NCI-H69 (cell line): ENCODE data around the gene ZDHHC1.
A peak's percentile ranks its signal among the peaks of the same experiment; 100 is the strongest.

Experiments used
- DNase-seq: peaks from one replicate; lab custom pipeline; 2025; lab: John Stamatoyannopoulos, UW

The ZDHHC1 gene

DNA sequence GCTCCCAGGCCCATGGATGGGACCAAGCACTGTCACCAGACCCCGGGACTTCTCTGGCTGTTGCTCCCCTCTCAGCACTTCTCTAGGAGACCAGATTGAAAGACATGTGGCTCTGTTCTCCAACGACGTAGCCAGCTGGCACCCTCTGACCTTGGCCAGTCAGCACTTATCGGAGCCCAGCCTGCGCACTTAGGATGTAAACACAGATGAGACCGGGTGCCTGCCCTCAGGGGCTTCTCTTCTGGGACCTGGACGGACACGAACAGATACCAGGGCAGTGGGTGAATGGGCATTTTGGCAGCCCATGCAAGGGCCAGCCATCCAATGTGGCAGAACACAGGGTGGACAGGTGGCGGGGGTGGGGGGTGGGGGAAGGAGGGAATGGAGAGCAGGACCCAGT is 6.6 kb downstream of the ZDHHC1 start:
- DNase-seq, result no peak

DNA sequence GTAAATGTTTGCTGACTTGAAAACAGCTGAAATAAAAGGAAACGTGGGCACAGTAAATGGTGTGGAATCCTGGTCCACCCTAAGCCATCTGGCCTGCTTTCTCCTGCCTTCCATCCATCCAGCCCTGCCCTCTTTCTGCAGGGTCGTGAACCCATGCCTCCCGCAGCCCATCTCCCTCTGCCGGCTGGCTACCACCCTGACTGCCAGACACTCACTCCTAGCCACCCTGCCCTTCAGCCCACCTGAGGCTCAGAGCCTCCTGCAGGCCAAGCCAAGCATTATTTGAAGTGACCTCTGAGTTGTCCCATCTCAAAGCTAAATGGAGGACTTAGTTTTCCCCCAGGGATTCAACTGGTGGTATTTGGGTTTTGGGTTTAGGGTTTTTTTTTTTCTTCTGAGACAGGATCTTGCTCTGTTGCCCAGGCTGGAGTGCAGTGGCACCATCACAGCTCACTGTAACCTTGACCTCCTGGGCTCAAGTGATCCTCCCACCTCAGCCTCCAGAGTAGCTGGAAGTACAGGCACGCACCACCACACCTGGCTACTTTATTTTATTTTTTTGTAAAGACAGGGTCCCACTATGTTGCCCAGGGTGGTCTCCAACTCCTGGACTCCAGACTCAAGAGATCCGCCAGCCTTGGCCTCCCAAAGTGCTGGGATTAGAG is 8.4 kb downstream of the ZDHHC1 start:
- DNase-seq, result no peak

DNA sequence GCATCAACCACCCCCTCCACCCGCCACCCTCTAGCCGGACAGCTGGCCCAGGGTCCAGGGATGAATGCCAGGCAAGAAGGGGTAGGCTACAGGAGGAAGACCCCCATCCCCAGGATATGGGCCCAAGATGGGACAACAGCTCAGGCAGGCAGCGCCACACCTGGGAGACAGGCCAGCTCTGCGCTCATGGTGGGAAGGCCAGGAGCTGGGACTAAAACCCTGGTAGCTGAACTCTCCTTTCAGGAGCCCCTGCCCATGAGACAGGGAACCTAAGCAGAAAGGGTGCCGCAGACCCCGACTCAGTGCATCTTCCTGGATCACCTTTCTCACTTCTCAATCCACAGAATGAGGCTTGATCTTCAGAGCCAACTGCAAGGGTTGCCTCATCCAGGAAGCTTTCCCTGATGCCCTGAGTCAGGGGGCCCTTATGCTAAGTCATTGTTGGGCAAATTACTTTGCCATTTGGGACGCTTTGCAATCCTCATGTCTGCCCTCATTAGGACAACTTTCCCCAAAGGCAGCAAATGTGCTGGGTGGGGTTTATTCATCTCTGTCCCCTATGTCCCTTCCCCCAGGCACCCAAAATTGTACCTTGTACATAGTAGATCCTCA is 9.0 kb downstream of the ZDHHC1 start:
- no peak for DNase-seq

DNA sequence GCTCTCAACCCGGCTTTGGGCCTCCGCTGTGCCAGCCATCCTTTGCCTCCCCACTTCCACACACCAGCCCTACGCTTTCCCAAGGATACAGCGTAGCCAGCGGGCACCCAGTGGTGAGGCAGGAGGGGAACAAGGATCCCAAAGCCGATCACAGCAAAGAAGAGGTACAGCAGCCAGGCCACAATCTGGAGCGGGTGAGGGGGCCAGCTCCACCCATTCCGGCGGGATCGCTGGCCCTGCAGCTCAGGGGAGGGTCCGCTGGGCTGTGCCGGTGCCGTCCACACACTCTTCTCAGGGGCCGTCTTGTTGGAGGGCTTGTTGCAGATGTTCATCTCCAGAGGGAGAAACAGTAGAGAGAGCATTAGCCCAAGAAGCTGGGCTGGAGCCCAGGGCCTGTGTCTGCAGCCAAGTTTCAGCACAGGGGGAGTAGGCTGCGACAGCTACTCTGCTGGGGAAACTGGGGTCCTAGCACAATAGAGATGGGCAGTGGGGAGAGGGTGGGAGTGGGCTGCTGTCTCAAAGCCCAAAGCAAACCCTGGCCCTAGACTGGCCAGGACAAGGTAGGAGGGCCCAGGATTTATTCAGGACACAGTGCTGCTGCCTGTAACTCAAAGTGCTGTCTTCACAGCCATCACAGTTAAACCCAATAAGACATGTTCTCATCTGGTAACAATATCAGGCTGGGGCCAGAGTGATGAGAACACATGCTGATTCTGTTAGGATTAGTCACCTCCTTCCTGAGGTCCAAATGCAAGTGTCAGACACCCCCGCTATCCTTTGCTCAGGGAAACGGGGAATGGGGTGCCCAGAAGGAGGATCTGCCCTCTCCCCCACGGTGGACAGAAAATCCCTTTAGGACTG is 9.9 kb downstream of the ZDHHC1 start:
- DNase-seq, result no peak

DNA sequence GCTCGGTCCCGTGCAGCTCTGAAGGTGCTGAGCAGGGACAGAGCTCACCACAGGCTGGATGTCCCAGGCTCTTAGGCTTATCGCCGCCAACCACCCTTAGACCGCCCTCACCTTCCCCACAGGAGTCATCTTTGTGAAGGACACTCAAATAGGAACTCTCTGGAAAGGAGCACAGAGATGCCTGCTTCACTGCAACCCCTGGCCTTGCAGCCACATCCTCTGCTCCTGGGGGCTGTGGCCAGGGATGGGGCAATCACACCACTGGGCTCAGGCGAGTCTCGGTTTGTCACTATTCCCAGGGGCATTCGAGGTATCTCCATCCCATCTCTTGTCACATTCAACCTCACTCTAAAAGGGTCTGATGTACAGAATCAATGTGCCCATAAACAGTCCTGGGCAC is 10.9 kb downstream of the ZDHHC1 start:
- DNase-seq, result no peak

DNA sequence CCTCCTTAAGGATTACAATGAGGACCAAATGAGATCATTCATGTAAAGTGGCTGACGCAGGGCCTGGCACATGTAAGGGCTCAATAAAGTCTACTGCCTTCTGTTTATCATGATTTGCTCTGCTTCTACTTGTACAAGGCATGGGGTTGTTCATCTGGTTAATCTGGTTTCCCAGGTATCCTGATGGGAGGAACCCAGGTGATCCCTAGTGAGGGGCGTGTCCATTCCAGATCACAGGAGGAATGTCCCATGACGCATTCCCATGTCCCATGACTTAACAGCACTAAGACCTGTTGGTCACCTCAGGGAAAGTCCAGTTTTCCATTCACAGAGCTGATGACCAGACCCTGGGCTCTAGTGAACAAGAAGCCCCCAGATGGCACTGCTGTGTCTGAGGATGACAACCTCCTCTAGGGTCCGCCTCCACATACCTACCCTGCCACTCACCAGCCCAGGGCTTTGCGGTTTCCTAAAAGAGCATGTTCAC is 11.5 kb downstream of the ZDHHC1 start:
- no peak for DNase-seq

DNA sequence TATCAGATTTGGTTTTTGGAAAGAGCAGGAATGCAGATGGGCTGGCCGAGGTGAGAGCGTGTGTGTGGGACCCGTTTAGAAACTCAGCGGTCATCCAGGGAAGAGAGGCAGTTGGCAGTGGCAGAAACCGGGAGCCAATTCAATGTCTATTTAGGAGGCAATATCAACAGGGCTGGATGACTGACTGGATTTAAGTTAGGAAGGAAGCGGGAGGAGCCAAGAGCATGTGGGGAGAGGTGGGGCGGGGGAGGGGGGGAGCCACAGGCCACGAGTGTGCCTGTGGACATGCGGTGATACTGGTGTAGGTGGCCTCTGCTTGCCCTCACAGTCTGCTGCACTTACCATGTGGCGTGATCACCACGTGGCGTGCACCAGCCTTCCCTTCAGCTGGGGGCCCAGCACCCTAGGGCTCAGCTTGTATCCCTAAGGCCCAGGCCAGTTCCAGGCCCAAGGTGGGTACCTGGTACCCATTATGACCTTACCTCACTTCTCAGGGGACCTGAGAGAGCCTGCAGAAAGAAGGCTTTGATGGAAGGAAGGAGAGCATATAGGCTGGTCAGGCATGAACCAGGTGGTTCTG is 12.2 kb downstream of the ZDHHC1 start:
- no peak for DNase-seq

DNA sequence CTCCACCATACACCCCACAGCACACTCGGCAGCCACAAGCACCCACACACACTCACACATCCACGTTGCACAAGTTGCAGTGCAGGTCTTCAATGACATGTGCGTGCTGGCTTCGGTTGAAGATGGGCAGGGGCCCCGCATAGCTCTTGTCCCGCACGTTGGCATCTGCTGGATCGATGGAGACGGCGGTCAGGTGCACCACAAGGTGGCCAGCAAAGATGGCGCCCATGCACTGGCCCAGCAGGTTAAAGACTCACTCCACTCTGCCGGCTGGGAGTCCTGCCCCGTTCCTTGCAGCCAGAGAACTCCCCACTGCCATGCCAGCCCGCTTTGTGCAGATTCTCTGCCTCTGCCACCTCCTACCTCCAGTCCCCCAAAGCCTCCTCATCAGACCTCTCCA is 15.4 kb downstream of the ZDHHC1 start:
- DNase-seq, result no peak

DNA sequence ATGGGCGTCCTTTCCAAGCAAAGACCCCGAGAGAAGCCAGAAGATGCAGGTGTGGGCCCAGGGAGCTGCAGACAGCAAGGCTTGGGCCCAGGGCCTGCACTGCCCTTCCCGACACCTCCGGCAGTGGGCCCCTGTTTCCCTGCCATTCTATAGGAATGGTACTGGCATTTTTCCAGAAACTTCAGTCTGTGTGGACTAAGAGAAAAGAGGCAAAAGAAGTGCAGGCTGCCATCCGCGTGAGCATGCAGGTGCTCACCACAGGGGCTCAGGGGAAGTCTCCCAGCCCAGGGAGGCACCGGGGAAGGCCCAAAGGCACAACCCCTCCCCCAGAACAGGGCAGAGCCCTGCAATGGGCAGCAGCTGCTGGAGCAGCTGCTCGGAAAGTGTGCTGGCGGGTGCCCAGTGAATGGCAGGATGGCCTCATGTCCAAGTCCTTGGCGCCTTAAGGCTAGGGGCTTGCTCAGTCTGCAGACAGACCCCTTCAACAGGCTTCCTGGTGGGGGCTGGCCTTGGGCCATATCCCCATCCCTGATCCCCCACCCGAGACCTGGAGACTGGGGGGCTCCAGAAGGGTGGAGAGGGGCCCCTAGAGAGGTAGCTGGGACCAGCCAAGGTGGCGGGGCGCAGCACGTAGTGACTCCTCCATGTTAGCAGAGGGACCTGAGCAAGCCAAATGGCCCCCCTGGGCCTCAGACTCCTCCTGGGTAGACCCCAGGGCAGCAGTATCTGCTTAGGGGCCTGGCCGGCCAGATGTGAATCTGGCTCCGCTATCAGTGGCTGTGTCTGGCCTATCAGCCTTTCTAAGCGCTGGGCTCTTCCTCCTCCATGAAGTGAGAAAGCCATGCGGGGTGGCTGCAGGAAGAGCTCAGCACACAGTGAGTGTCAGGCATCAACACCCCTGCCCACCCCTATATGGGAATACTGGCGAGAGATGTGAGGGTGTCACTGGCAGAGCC is 16.2 kb downstream of the ZDHHC1 start:
- peak; percentile 92 for DNase-seq

DNA sequence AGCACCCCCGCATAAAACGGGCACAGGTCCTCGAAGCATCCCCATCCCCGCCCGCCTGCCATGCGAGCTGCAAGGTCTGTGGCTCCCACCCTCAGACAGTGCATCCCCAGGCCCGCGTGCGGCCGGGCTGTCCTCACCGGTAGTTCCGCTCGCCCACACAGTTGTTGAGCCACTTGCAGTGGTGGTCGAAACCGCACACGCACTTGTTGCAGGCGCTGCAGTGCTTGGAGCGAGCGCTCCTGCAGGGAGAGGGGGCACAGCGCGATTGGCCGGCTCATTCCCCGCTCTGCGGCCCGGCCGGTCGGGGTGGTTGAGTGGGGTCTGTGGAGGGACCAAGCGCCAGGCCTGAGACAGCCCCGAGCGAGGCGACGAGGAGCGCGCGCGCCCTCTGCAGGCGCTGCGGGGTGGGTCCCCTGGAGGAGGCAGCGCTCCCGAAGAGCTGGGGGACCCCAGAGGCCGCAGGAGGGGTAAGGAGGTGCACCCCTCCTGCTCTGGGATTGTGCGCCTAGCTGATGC is 17.0 kb downstream of the ZDHHC1 start:
- peak; percentile 39 for DNase-seq

DNA sequence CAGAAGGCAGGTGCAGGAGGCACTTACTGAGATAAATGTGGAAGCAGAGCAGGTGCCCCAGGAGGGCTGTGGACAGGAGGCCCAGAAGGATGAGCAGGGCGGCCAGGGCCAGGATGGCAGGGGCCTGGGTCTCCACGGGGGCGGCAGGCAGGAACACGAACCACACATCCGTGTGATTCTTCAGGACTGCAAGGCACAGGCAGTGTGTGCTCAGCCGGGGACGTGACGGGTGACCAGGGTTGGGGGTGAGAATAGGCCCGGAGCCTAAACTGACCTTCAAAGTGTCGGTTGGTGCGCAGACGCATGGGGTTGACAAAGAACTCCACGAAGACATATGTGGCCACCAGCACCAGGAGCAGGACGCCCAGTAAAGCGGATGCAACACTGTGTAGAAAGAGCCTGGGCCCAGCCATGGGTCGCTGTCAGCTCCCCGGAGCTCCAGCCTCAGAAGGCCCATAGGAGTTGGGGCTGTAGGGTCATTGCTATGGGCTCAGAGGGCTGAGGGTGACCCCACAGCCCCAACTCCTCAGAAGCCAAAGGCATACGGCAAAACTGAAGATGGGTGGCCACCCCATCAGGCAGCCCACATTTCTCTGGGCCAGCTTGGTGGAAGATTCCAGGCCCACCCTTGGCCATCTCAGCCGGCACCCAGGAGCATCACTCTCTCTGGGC is 17.6 kb downstream of the ZDHHC1 start:
- DNase-seq, result no peak

DNA sequence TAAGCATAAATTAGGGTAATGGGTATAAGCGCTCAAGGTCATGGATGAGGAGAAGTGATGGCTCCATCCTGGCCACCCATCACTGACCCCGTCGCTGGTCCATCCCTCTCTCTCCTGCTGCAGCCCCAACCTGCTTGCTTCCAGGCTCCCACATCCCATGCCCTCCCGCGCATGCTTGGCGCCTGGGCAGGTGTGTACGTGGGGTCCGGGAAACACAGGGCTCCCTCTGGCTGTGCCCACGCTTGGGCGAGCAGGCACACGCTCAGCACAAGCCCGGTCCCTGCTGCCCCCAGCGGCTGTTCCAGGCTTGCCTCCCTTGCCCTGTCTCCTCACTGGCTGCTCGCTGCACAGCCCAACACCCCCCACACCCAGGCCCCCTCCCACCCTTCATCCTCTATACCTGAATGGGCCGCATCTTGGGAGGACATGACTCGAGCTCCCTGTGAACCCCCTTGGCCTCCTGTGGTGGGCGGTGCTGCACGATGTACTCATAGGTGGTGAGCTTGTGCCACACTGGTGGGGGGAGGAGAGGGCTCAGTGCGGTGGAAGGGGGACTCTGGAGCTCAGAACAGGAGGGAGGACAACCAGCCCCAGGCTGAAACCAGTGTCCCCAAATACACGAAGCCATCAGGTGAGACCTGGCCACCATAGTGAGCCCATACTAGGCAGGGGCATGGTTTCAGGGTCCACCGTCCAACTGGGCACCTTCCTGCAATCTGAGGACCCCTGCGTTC is 18.3 kb downstream of the ZDHHC1 start:
- peak; percentile 9 for DNase-seq

DNA sequence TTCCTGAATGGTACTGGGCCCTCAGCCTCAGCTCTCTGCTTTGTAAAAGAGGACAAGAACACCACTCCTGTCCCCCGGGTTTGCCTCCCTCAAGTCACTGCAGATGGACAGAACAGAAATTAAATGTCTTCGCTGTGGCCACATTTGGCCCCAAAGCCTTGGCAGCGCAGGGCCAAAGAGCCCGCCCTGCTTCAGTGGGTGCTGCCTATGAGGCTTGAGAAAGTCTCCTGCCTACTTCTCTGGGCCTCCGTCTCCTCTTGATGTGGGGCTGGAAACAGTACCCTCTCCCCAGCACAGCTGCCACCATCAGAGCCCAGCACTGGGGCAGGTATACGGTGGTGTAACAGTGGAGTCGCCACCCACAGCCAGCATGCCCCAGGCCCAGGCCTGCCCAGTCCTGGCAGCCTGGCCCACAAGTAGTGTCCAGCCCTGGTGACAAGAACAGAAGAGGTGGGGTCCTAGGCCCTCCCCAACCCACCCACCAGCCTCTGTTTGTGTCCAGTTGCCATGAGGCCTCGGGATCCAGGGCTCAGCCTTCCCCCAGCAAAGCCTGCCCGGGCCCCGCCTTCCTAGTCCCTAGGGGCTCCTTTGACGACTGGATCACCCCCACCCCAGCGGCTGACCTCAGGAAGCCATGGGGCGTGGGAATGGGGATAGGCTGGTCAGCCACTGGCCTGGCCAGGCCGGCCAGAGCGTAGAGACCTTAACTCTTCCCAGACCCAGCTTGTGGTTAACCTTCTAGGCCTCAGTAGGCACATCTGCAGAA is 19.1 kb downstream of the ZDHHC1 start:
- DNase-seq, result no peak

DNA sequence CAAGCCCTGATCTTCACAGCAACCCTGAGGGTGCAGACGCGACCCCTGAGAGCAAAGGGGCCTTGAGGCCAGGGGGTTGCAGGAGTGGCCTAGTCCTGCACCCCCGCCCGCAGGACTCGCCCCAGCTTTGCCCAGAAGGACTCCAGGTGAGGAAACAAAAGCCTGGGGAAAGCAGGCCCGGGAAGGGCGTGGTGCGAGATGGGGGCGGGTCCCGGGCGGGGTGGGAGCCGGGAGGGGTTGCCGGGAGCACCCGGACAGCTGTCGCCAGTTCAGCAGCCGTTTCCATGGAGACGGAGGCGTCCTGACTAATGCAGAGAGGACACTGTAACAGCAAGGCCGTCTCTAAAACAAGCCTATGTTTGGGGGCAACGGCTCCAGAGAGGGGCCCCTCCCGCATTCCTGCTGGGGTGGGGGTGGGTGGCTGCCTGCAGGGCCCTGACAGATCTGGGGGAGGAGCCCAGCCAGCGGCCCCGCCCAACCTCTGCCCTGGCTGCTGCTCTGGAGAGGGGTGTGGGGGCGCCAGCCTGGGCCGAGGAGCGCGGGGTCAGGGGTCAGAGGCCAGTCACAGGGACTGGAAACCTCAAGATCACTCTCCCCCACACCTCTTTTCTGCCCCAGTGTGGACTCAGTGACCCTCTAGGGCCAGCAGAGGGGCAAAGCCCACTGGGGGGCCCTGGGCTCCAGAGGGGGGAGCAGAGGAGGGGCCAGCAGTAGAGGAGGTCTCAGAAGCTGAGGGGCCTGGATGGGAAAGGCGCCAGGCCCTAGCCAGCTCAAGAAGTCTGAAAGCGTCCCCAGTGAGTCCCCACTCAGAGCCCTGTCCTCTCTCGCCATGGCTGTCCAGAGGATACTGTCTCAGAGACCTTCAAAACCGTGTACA is 19.9 kb downstream of the ZDHHC1 start:
- DNase-seq, result peak; percentile 97

DNA sequence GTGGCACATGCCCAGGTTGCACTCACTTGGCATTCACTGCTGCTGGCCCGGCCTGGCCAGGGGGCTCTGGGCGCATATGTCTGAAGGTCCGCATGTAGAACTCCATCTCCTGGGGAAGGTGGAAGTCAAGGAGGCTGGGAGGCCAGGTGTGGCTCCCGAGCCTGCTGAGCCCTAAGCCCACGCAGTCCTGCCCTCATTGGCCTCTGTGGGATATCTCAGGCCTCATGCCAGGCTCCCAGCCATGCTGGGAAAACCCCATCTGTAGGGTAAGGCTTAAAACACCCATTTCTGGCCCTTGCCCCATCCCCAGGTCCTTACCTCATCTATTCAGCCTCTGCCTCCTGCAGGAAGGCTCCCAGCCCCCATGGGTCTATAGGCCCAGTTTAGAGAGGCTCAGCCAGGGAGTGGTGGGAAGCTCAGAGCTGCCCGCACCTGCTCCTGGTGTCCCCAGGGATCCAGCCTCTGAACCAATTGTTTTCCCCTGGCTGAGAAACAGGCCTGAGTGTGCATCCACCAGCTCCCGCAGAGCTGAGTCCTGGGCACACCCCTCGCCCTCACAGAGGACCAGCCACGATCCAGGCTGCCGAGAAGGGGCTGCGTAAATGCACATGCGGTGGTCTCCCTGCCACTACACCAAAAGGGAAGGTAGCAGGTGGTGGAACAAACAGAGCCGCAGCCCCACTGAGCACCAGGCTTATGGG is 20.7 kb downstream of the ZDHHC1 start:
- DNase-seq, result peak; percentile 96

DNA sequence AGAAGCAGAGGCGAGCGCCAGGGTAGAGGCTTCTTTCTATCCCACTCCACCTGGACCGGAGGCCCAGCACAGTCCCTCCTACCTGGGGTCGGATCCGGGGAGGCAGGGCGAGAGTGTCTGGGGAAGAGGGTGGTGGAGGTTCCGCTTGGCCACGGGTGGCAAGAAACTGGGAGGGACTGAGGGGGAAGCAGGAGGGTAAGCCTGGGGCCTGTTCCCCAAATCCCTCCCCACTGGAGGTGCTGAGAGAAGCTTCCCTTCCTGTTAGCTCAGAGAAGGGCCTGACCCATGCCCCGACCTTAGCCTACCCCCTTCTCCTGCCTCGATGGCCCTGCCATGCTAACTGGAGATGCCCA is 21.2 kb downstream of the ZDHHC1 start:
- DNase-seq, result no peak
